Tibial nerve (tissue), 4 donors: Measurements from ENCODE around the gene MAPK14.

Experiments used
- EP300 ChIP-seq, 2 donors: sonication (generic); formaldehyde crosslinking; IDR thresholded peaks; one replicate each; pipeline ENCODE4 v1.6.1; 2017; ENCODE audit warnings: antibody characterized with exemption in 2 of 2, mild to moderate bottlenecking in 1 of 2
- POLR2A ChIP-seq, 2 donors: fragments of 450-650 bp; IDR thresholded peaks; one replicate each; pipeline ENCODE4 v1.6.1; 2017; ENCODE audit warnings: antibody characterized with exemption in 2 of 2, mild to moderate bottlenecking in 2 of 2, moderate library complexity in 2 of 2
- TF ChIP-seq, protein P1 (sequence below), 5 experiments: fragments of 200-600 bp in 3 of 5; fragments of 450-650 bp in 2 of 5; sonication (generic) in 3 of 5; IDR thresholded peaks; one replicate each; pipeline ENCODE4 v1.5.1; 2016 to 2019; ENCODE audit warnings: antibody characterized with exemption in 5 of 5, mild to moderate bottlenecking in 3 of 5, moderate library complexity in 2 of 5

GRCh38 chr6:36160147-36160760, 132.6 kb downstream of the MAPK14 start:
- TF ChIP-seq, protein P1, sequence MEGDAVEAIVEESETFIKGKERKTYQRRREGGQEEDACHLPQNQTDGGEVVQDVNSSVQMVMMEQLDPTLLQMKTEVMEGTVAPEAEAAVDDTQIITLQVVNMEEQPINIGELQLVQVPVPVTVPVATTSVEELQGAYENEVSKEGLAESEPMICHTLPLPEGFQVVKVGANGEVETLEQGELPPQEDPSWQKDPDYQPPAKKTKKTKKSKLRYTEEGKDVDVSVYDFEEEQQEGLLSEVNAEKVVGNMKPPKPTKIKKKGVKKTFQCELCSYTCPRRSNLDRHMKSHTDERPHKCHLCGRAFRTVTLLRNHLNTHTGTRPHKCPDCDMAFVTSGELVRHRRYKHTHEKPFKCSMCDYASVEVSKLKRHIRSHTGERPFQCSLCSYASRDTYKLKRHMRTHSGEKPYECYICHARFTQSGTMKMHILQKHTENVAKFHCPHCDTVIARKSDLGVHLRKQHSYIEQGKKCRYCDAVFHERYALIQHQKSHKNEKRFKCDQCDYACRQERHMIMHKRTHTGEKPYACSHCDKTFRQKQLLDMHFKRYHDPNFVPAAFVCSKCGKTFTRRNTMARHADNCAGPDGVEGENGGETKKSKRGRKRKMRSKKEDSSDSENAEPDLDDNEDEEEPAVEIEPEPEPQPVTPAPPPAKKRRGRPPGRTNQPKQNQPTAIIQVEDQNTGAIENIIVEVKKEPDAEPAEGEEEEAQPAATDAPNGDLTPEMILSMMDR (IDR thresholded peaks at IDR 0.05) = no peak
- TF ChIP-seq POLR2A (IDR thresholded peaks at IDR 0.05) (no peak), EP300 (IDR thresholded peaks at IDR 0.05) (no peak)
